Measurements from ENCODE around the gene SRSF2. TPM values are rescaled to one million over a fixed set of nuclear protein-coding genes. Genes with fewer than 3 reads are reported as not detected.
A peak's percentile ranks its signal among the peaks of the same experiment; 100 is the strongest.

SRSF2 gene, protein sequence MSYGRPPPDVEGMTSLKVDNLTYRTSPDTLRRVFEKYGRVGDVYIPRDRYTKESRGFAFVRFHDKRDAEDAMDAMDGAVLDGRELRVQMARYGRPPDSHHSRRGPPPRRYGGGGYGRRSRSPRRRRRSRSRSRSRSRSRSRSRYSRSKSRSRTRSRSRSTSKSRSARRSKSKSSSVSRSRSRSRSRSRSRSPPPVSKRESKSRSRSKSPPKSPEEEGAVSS
- total RNA-seq: 100 to 1,000 TPM; 299 TPM

DNA sequence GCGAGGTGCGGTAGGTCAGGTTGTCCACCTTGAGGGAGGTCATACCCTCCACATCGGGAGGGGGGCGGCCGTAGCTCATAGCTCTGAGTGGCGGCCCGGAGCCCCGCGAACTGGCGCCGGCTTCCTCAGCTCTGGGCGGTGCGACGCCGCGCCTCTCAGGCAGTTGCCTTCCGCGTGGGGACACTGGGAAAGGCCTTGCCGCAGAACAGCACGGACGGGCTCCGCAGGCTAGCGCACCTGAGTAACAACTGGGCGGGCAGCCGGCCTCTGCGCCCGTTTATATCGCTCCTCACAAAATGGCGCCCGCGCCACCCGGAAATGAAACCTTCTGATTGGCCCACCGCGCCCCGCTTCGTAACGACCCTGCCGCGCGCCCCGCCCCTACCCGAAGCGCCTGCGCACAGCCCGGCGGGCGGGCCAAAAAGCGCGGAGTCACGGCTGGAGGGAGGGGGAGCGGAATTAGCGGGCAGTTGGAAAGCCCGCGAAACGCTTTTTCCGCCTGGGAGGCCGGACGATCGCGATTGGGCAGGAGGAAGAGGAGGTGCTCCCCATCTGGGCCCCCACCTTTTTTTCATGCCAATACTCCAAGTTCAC is at the start of gene SRSF2:
SRSF2 (minus strand) TSS at position 250 of the 594 bp plus-strand sequence; CDS start at position 79, 171 bp downstream.
- CTCF ChIA-PET: interaction anchor here (2.2 kb wide), 1 partner anchor 10 kb away, joined by 10 read pairs; no protein-coding TSS in a partner anchor

DNA sequence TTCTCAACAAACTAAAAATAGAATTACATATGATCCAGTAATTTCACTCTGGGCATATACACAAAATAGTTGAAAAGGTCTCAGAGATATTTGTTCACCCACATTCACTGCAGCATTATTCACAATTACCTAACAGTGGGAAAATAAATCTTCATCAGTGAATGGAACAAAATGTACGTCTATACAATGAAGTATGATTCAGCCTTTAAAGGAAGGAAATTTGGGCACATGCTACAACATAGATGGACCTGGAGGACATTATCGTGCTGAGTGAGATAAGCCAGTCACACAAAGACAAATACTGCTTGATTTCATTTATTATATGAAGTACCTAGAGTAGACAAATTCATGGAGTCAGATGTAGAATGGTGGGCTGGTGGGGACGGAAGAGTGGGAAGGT is 47.8 kb upstream of the SRSF2 start:
- Mint-ChIP-seq H3K4me1 (ENCODE audit: low read depth) (peaks cover 2% of the 10 kb centered on the region), H3K36me3 (no peaks in the 10 kb centered on the region), H3K9me3 (no peaks in the 10 kb centered on the region), H3K27ac (no peak overlapping the region), H3K27me3 (no peaks in the 10 kb centered on the region), H3K4me3 (no peak overlapping the region)
- no peak for DNase-seq
- CTCF ChIA-PET: no interaction called here
- intact Hi-C loops (cut with micrococcal nuclease): no loop called here
- POLR2A ChIA-PET: no interaction called here

More for the DNA sequence above, at the start of gene SRSF2:
- Mint-ChIP-seq H3K27ac (peak within 1 kb of the TSS; percentile 100), H3K4me3 (peak within 1 kb of the TSS; percentile 95), H3K36me3 (peaks cover 53% of the 10 kb centered on the region), H3K4me1 (ENCODE audit: low read depth) (peaks cover 46% of the 10 kb centered on the region), H3K27me3 (no peaks in the 10 kb centered on the region), H3K9me3 (no peaks in the 10 kb centered on the region)
- intact Hi-C loops (cut with micrococcal nuclease): loop anchor here (1.0 to 5.0 kb wide), 6 partner anchors 11 to 720 kb away; partner anchors contain the start of genes JMJD6, METTL23 and UBALD2
- peak; percentile 99 for DNase-seq
- POLR2A ChIA-PET: interaction anchor here (1.6 to 6.5 kb wide), 5 partner anchors 9 to 179 kb away, joined by 3 to 79 read pairs (median 7); partner anchors contain the start of genes JMJD6 and METTL23

DNA sequence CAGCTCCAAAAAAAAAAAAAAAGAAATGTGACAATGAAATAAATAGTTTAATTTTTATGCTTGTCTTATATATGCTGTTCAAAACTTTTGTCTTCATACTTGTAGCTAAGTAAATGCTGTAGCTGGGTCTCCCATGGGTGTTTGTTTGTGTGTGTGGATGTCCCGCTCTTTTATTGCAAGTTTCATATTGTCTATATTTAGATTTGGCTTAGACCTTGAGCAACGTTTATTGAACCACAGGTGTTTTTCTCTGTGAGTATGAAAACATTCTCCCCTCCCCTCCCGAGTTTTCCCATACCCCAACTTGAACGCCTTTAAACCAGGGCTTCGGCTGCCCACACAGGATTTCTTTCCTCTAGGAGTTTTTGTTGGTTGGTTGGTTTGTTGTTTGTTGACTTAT is 46.0 kb upstream of the SRSF2 start:
- DNase-seq: no peak
- no peaks in the 10 kb centered on the region for H3K9me3 Mint-ChIP-seq
- no peaks in the 10 kb centered on the region for H3K27me3 Mint-ChIP-seq
- intact Hi-C loops (cut with micrococcal nuclease): no loop called here
- CTCF ChIA-PET: interaction anchor here (0.6 kb wide), 1 partner anchor 421 kb away, joined by 3 read pairs; no protein-coding TSS in a partner anchor
- H3K4me3 Mint-ChIP-seq: no peak overlapping the region
- H3K27ac Mint-ChIP-seq: no peak overlapping the region
- POLR2A ChIA-PET: no interaction called here
- peaks cover 5% of the 10 kb centered on the region for H3K4me1 Mint-ChIP-seq (ENCODE audit: low read depth)
- H3K36me3 Mint-ChIP-seq: peaks cover 4% of the 10 kb centered on the region

DNA sequence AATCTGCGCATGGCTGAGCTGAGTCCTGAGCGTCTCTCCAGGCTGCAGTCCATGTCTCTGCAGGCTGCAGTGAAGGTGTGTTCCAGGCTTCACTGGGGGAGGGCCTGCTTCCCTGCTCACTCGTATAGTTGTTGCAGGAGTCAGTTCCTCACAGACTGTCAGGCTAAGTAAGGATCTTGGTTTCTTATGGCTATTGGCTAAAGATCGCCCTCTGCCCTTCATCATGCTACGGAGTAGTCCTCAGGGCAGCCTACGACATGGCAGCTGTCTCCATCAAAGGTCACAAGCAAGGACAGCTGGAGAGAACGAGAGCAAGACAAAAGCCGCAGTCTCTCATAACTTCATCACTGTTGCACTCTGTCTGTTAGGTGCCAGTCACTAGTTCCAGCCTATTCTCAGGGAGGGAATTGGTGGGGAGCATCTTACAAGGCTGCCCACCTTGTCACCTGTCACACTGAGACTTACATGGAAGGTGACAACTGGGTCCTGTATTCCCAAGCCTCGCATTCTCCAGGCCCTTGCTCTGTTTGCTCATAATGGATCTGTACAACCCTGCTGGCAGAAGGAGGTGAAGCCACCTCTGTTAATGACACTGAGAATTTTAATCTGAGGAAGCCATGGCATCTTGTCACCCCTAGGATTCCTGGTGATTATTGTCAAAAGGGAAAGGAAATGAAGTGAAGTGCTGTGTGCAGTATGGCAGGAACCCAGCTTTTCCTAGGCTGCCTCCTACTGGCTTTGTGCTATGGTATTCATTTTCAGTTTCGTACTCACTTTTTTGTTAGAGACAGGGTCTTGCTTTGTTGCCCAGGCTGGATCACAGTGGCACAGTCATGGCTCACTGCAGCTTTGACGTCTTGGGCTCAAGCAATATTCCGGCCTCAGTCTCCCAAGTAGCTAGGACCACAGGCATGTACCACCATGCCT is 44.2 kb upstream of the SRSF2 start:
- Mint-ChIP-seq H3K27me3 (no peaks in the 10 kb centered on the region), H3K4me3 (no peak overlapping the region), H3K27ac (no peak overlapping the region), H3K4me1 (ENCODE audit: low read depth) (peaks cover 3% of the 10 kb centered on the region), H3K9me3 (no peaks in the 10 kb centered on the region), H3K36me3 (peaks cover 10% of the 10 kb centered on the region)
- ChIA-PET CTCF (interaction anchor here (1.1 kb wide), 1 partner anchor 65 kb away, joined by 3 read pairs; no protein-coding TSS in a partner anchor), POLR2A (no interaction called here)
- intact Hi-C loops (cut with micrococcal nuclease): no loop called here
- DNase-seq: no peak

DNA sequence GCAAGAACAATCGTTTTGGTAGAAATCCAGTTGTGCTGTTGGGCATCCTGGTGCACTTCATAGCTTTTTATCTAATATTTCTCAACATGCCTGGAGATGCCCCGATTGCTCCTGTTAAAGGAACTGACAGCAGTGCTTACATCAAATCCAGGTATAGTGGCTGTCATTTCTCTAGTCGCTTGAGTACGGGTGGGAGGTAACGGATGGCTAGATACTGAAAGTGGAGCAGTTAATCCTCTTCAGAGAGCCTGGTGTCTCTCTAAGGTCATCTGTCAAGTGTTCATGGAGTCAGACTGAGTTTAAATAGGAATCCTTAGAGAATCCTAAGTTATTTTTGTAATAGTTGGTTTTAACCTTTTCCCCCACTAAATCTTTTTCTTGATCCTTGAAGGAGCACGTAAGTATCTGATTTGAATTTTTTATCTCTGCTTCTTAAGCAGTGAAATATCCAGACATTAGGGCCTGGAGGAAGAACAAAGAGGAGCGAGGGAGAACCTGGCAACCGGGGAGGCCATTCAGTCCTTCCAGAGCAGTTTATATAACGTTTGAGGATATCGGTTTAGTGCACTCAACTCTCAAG is 38.0 kb upstream of the SRSF2 start:
- no peak overlapping the region for H3K4me3 Mint-ChIP-seq
- CTCF ChIA-PET: no interaction called here
- H3K36me3 Mint-ChIP-seq: peaks cover 30% of the 10 kb centered on the region

DNA sequence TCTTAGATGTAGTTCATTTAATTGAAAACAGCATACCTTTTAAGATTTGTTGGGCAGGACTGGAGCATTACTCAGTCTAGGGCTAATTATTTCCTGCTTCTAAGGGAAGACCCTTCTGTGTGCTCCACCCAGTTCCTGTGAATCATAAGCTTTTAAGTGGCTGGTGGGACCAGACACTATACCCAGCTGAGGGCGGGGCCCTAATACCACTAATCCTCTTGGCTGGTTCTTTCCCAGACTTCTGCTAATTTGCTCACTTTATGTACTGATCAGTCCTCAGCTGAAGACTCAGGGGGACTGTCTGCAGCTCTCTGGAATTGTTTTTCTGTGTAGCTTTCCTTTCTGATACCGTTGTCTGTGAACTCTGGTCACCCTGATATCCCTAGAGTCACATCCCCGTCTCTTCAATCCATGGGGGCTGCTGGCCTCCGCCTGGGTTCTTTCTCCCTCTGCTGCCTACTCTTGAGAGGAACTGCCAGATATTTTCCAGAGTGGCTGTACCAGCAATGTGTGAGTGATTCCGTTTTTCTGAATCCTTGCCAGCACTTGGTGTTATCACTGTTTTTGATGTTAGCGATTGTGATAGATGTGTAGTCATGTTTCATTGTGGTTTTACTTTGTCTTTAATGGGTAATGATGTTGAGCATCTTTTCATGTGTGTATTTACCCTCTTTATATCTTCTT is 35.9 kb upstream of the SRSF2 start:
- POLR2A ChIA-PET: interaction anchor here (0.7 to 2.8 kb wide), 4 partner anchors 20 to 40 kb away, joined by 3 to 9 read pairs (median 5); partner anchors contain the start of genes MFSD11 and SRSF2
- peaks cover 23% of the 10 kb centered on the region for H3K4me1 Mint-ChIP-seq (ENCODE audit: low read depth)

More for the DNA sequence above, 38.0 kb upstream of the SRSF2 start:
- intact Hi-C loops (cut with micrococcal nuclease): no loop called here
- POLR2A ChIA-PET: interaction anchor here (2.8 kb wide), 1 partner anchor 22 kb away, joined by 9 read pairs; no protein-coding TSS in a partner anchor
- no peaks in the 10 kb centered on the region for H3K27me3 Mint-ChIP-seq
- no peak overlapping the region for H3K27ac Mint-ChIP-seq
- no peaks in the 10 kb centered on the region for H3K9me3 Mint-ChIP-seq
- peaks cover 26% of the 10 kb centered on the region for H3K4me1 Mint-ChIP-seq (ENCODE audit: low read depth)
- no peak for DNase-seq

DNA sequence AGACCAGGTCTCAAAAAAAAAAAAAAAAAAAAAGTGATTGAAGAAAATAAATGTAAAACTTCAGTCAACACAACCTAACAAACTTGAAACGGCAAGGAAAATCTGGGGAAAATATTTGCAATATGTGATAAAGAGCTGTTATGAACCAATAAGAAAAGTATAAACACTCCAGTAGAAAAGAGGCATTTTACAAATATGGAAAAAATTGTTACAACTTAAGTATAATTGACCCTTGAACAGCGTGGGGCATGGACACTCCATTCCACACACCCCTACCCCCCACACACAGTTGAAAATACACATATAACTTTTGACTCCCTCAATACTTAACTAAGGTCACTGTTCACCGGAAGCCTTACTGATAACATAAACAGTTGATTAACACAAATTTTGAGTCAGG is 21.4 kb upstream of the SRSF2 start:
- DNase-seq: no peak
- H3K27ac Mint-ChIP-seq: no peak overlapping the region
- intact Hi-C loops (cut with micrococcal nuclease): no loop called here
- CTCF ChIA-PET: no interaction called here
- H3K4me3 Mint-ChIP-seq: no peak overlapping the region
- peaks cover 12% of the 10 kb centered on the region for H3K36me3 Mint-ChIP-seq
- no peaks in the 10 kb centered on the region for H3K27me3 Mint-ChIP-seq
- no peaks in the 10 kb centered on the region for H3K9me3 Mint-ChIP-seq
- H3K4me1 Mint-ChIP-seq (ENCODE audit: low read depth): peaks cover 6% of the 10 kb centered on the region
- POLR2A ChIA-PET: no interaction called here

More for the DNA sequence above, 35.9 kb upstream of the SRSF2 start:
- peak overlapping the region; percentile 92 for H3K27ac Mint-ChIP-seq
- DNase-seq: peak; percentile 71
- intact Hi-C loops (cut with micrococcal nuclease): loop anchor here (1.0 kb wide), 3 partner anchors 20 to 47 kb away; partner anchors contain the start of genes JMJD6, METTL23 and SRSF2
- CTCF ChIA-PET: interaction anchor here (0.7 to 1.5 kb wide), 4 partner anchors 20 to 46 kb away, joined by 3 to 5 read pairs (median 4); no protein-coding TSS in a partner anchor
- peak overlapping the region; percentile 67 for H3K4me3 Mint-ChIP-seq
- H3K27me3 Mint-ChIP-seq: no peaks in the 10 kb centered on the region
- H3K9me3 Mint-ChIP-seq: no peaks in the 10 kb centered on the region
- H3K36me3 Mint-ChIP-seq: peaks cover 29% of the 10 kb centered on the region

DNA sequence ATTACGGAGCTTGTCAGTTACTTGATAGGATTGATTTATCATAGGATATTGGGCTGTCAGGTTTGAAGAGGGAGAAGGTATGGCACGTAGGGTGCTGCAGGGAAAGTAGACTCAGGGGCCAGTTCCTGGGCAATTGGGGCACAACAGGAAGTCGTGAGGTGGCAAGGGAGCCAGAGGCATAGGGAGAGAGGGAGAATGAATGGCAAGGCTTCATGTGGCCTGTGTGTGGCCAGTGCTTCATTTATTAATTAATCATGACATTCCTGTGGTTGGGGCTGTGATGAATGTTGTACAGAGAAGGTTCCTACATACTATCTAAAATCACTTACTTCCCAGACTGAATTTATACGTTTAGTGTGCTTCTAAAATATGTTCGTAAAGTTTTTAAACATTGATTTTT is 20.1 kb upstream of the SRSF2 start:
- POLR2A ChIA-PET: no interaction called here
- CTCF ChIA-PET: no interaction called here
- no peak overlapping the region for H3K27ac Mint-ChIP-seq
- intact Hi-C loops (cut with micrococcal nuclease): no loop called here
- H3K27me3 Mint-ChIP-seq: no peaks in the 10 kb centered on the region
- no peaks in the 10 kb centered on the region for H3K9me3 Mint-ChIP-seq
- H3K36me3 Mint-ChIP-seq: peaks cover 17% of the 10 kb centered on the region
- H3K4me1 Mint-ChIP-seq (ENCODE audit: low read depth): peaks cover 19% of the 10 kb centered on the region
- no peak overlapping the region for H3K4me3 Mint-ChIP-seq
- DNase-seq: no peak

DNA sequence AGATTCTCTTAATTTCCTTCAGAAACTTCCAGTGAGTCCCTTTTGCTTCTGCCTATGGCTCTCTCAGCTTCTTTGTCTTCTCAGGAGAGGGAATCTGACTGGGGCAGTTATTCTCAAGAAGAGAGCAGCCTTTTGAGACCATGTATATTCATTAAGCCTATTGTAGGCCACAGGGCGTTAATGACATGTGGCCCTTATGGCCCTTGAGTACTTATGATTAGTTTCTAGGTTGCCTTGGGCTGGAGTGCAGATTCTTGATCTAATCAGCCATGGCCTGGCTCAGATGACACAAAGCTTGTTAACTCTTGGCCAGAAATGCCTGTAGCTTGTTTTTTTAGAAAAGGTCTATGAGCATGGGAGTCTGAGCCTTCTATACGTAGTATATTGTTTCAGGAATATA is 18.2 kb upstream of the SRSF2 start:
- ChIA-PET CTCF (no interaction called here), POLR2A (no interaction called here)
- Mint-ChIP-seq H3K4me1 (ENCODE audit: low read depth) (peaks cover 25% of the 10 kb centered on the region), H3K27me3 (no peaks in the 10 kb centered on the region), H3K9me3 (no peaks in the 10 kb centered on the region), H3K27ac (peak overlapping the region; percentile 18), H3K36me3 (peaks cover 19% of the 10 kb centered on the region), H3K4me3 (no peak overlapping the region)
- intact Hi-C loops (cut with micrococcal nuclease): no loop called here
- no peak for DNase-seq

DNA sequence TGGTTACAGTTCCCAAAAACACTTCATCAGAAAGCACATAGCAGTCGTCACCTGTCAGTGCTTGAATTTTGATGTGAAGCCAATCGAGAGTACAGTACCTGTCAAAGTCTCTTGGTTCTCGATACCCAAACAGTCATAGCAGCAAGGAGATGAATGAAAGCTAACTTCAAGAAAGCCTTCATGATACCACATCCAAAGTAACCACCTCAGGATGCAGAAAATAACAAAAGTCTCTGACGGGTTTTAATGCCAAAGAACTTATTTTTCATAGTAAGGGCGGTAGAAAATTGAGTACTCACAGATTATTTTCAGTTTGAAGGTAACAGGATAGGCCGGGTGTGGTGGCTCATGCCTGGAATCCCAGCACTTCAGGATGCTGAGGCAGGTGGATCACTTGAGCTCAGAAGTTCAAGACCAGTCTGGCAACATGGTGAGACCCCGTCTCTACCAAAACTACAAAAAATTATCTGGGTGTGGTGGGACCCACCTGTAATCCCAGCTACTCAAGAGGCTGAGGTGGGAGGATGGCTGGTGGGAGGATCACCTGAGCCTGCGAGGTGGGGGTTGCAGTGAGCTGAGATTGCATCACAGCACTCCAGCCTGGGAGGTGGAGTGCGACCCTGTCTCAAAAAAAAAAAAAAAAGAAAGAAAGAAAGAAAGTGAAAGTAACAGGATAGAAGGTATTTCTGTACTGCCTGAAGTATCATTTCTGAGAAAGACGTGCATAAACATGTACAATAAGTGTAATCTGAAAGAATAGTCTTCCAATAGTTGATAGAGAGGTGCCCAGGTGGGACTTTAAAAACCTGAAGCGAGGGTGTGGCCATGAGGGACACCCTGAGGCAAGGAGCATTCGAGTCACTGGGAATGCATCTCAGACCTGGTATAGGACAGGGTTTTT is 16.2 kb upstream of the SRSF2 start:
- ChIA-PET POLR2A (interaction anchor here (0.6 to 2.5 kb wide), 5 partner anchors 16 to 30 kb away, joined by 3 to 13 read pairs (median 5); partner anchors contain the start of genes MFSD11 and SRSF2), CTCF (interaction anchor here (0.9 kb wide), 1 partner anchor 19 kb away, joined by 3 read pairs; no protein-coding TSS in a partner anchor)
- H3K4me3 Mint-ChIP-seq: peak overlapping the region; percentile 80
- peaks cover 25% of the 10 kb centered on the region for H3K4me1 Mint-ChIP-seq (ENCODE audit: low read depth)
- H3K27me3 Mint-ChIP-seq: no peaks in the 10 kb centered on the region
- DNase-seq: peak; percentile 52
- H3K36me3 Mint-ChIP-seq: peaks cover 19% of the 10 kb centered on the region
- peak overlapping the region; percentile 97 for H3K27ac Mint-ChIP-seq
- no peaks in the 10 kb centered on the region for H3K9me3 Mint-ChIP-seq
- intact Hi-C loops (cut with micrococcal nuclease): loop anchor here (1.0 to 5.0 kb wide), 4 partner anchors 16 to 384 kb away; partner anchors contain the start of gene SRSF2

All from activated CD4-positive, alpha-beta memory T cell treated with anti-CD3 and anti-CD28 coated beads for 36 hours (primary cell).